Stomach (tissue), 4 donors: ENCODE data around the gene OR13C2.

Experiments used
- CTCF ChIP-seq, 7 experiments: fragments of 450-650 bp in 4 of 7; fragments of 200-600 bp in 3 of 7; sonication (generic) in 3 of 7; IDR thresholded peaks; one replicate each; pipeline ENCODE4 v1.5.1; 2016 to 2019; ENCODE audit warnings: antibody characterized with exemption in 7 of 7, control low read depth in 2 of 7, mild to moderate bottlenecking in 1 of 7
- POLR2A ChIP-seq, 4 donors: fragments of 450-650 bp; IDR thresholded peaks; one replicate each; pipeline ENCODE4 v1.6.1; 2016; ENCODE audit warnings: antibody characterized with exemption in 4 of 4, control low read depth in 2 of 4, mild to moderate bottlenecking in 1 of 4, moderate library complexity in 1 of 4
- POLR2AphosphoS5 ChIP-seq, 3 donors: sonication (generic); formaldehyde crosslinking; IDR thresholded peaks; one replicate each; pipeline ENCODE4 v1.6.1; 2016; ENCODE audit warnings: antibody characterized with exemption in 3 of 3

- TF ChIP-seq CTCF (IDR thresholded peaks at IDR 0.05) (no peak), POLR2AphosphoS5 (IDR thresholded peaks at IDR 0.05) (no peak), POLR2A (IDR thresholded peaks at IDR 0.05) (no peak)
Measured at GRCh38 chr9:104564358-104564757, 41.1 kb downstream of the OR13C2 start.
